HG02678 (cell line): ENCODE results near the gene PODN.

Experiments used
- ATAC-seq: cut with Tn5 transposase; IDR thresholded peaks from one replicate; pipeline ENCODE4 v1.9.1; 2021; ENCODE audit warnings: mild to moderate bottlenecking, moderate library complexity; ENCODE audit not compliant: unreplicated experiment

PODN gene

GRCh38 chr1:53049574-53049967 is 12.4 kb upstream of the PODN start:
- ATAC-seq: no peak

GRCh38 chr1:53050310-53050709 is 11.7 kb upstream of the PODN start:
- ATAC-seq: no peak

DNA sequence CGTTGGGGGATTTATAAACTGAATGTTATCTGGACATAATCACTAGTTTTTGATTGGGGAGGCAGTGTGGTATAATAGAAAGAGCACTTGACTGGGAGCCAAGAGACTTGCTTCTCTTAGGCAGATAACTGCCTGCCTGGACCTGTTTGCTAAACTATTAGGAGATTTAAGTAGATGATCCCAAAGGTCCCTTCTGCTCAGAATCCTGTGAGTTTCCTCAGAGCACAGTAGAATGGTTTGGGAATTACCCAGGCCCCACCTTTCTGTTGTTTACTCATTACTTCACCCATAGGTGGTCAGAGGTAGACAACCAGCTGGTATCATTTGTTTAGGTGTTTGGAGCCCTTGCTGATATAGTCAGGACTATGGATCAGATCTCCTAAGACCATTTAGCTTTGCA is 10.3 kb upstream of the PODN start:
- ATAC-seq: no peak

DNA sequence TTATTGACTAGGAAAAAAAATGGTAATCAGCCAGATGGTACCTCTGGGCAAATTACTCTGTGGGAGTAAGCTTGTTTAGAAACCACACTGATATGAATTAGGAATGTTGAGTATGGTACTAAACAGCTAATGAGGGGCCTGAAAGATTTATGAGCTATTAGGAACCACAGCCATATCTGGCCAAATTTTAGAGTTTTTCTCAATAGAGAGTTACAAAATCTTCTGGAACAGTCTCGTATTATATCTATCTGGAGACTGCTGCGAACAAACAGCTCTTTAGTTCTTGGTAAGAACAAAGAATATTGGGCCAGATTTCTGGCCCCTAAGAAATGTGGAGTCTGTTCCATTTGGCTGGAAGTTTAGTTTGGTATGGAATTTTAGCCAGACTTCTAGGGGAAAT is 4.9 kb upstream of the PODN start:
- no peak for ATAC-seq

- no peak for ATAC-seq
Measured at GRCh38 chr1:53060579-53060978, 1.4 kb upstream of the PODN start.

DNA sequence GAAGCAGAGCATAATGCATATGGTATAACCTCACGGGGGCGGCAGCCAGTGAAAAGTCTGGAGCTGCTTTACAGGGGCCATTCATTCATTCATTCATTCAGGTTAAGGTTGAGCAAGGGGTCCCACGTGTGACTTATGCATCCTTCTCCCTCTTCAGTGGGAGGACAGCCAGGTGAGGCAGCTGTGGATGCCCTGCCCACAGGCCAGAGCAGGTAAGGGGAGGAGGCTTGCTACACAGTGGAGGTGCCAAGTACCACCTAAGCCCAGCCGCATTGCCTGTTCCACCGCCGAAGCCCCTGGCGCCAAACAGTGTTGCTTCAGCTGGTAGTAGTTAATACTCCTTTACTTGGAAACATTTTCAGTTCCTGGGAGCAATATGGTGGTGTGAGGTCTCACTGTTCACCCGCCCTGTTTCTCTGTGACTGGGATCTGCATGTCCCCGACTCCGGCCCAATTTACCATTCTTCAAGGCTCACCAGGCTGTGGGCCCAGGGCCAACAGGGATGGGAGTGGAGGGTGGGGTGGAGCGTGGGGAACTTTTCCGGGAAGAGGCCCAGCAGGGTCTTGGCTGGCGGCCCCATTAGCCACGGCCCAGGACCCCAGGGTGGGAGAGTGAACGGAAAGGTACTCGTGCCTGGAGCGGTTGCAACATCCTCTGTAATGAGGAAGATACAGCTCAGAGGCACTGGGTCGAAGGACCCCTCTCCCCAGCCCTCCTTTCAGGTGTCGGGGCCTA is 722 bp upstream of the PODN start:
- no peak for ATAC-seq

DNA sequence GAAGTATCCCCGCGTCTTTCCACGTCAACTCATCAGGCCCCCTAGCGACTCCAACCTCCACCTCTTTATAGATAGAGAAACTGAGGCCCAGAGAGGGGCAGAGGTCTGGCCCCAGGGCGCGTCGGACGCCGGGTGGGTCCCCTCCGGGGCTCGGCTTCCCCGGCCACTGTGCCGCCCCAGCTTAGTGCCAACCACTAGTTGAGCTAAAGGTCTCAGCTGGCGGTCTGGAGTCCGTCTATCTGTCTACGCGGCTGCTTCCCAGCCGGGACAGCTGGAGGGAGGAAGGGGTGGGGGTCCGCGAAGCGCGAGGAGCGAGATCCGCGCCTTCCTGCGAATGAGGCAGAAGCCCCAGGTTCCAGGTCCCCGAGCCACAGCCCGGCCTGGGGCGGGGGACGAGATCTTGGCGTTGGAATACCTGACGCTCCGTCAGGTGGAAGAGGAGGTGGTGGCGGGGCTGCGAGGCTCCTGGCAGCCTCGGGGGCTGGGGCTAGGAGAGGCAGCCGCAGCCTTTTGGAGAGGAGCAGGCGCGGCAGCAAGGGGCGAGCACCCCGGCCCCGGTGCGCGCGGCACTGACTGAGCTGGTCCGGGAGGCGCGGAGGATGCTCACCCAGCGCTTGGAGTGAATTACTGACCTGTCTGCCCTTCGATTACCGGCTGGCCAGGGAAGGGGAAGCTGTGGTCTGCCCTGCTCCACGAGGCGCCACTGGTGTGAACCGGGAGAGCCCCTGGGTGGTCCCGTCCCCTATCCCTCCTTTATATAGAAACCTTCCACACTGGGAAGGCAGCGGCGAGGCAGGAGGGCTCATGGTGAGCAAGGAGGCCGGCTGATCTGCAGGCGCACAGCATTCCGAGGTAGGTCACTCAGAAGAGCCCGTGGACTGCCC is 937 bp downstream of the PODN start:
- ATAC-seq: no peak

- ATAC-seq: no peak
Measured at GRCh38 chr1:53063744-53064515, 1.9 kb downstream of the PODN start.

DNA sequence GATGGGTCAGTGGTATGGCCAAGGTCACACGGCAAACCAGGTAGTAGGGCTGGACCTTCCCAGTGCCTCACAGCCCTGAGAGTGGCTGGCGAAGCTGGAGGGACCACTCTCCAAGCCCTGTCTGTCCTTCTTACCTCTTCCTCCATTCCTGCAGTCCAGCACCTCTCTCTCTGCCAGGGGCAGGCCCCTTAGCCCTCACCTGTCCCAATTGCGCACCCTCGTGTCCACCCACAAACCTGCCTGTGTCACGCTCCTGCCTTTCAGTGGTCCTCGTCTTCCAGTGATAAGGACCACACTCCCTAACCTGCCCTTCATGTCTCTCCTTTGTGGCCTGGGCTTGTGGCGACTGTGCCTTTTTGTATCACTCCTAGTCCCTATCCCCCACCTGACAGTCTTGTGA is 3.4 kb downstream of the PODN start:
- ATAC-seq: no peak

DNA sequence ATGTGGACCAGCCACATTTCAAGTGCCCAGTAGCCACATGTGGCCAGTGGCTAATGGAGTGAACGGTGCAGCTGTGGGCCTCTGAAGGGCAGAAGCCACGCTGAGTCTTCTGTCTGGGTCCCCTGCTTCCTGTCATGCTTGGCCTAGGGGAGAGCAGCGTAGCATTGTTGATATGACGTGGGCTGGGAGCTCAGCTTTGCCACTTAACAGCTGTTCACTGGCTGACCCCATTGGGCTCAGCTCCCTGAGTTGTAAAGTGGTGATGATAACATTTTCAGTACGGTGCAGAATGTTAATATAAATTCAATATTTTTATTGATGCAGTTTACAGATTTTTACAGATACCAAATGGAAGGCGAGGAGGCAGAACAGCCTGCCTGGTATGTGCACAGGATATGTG is 4.5 kb downstream of the PODN start:
- ATAC-seq: no peak

DNA sequence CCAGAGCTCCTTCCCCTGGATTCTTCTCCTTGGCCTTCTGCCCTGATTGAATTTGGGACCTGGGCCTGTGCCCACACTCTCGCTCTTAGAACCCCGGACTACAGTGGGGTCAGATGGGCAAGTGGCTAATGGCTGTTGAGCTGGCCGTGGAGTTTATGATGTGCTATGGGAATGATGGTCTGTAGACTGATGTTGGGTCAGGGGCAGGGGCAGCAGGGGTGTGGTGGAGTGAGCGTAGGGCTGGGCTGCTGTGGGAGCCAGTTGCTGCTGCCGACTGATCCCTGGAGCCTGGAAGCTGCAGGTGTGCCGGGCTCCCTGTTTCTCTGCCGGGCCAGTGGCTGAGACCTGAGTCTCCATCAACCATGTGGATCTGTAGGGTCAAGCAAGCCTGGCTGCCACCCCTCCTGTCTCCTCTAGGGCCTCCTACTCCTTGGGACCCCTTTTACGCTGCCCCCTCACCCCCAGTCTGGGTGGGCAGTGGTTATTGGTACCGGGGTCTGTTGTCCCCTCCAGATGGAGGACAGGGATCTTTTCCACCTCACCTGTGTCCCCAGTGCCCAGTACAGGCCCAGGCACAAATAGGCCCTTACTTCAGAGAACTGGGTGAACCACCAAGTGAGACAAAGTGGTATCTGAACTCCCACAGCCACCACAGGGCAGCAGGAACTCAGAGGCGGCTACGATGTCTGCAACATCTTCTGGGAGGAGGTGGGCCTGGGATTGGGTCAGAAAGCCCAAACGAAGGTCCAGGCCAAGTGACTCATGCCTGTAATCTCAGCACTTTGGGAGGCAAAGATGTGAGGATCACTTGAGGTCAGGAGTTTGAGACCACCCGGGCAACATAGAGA is 5.1 kb downstream of the PODN start:
- no peak for ATAC-seq

DNA sequence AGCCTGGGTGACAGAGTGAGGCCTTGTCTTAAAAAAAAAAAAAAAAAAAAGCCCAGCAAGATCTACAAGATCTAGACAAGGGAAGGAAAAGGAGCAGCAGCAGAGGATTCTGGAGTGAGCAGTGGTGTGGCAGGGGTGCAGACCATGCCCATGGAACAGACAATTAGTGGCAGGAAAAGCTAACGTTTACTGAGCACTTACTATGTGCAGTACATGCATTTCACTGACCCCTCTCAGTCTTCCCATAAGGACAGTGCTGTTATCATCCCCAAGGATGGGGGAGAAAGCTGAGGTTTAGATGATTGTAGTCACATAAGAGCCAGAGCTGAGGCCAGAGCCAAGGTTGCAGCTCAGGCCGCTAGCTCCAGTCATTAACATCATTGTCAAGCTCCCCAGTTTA is 5.9 kb downstream of the PODN start:
- ATAC-seq: no peak

DNA sequence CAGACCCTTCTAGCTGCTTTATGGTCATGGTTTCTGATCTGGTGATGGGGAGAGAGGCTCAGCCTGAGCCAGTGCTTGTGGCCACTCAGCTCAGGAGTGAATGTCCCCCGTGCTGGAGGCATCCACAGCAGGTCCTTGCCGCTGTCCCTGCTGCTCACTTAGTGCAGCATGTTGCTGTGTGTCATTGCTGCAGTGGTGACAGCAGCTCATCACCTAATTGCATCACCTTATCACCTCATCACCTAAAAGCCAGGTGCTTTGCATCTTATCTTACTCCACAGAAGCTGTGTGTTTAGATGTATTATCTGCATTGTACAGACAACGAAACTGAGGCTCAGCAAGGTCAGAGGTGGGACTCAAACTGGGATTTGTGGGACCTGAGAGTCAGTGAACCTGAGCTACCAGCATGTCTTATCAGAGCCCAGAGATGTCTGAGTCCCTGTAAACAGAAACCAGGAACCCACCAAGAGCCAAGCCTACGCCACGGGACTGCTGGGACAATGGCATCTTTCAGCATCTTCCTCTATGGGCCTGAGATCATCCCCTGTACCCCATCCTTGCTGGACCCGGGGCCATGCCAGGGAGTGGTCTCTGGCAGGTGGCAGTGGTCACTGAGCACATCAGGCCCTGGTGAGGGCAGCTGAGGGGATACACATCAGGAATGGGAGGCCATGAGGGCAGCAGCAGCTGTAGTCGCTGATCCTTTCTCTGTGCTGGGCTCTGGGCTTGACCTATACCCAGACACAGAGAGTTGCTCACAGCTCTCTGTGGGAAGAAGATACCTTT is 6.5 kb downstream of the PODN start:
- no peak for ATAC-seq

GRCh38 chr1:53069265-53069662 is 7.3 kb downstream of the PODN start:
- no peak for ATAC-seq

- no peak for ATAC-seq
Measured at GRCh38 chr1:53069663-53070327, 7.8 kb downstream of the PODN start.

- ATAC-seq: no peak
Measured at GRCh38 chr1:53070621-53071020, 8.6 kb downstream of the PODN start.

GRCh38 chr1:53071167-53071865 is 9.3 kb downstream of the PODN start:
- ATAC-seq: no peak

DNA sequence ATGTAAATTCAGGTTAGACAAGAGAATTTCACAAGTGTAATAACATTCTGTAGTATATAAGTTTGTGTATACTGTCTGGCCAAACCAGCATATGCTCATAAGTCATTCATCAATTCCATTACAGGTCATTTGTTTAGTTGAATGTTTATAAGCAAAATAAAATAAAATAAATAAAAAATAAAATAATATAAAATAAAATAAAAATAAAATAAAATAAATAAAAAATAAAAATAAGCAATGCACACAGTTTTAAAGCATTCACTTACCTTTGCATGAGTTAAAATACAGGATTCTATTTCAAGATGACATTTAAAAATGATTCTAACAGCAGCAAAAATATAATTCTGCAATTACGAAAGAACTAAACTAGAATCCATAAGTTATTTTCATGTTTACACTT is 9.9 kb downstream of the PODN start:
- no peak for ATAC-seq

DNA sequence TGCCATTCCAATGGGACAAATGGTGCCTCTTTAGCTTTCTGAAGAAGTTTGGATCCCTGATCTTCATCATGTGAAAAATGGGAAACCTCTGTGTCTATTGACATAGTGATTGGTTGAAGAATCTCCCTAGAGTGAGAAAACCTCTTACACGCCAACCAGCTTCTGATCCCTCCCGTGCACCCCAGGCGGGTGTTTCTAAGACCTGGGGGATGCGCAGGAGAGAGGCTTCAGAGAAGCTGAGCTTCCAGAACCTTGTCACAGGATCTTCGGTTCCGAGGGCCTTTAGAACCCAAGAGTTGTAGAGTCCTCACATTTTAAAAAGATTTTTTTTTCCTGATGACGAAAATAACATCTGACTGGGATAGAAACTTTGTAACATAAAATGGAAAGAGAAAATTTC is 11.3 kb downstream of the PODN start:
- no peak for ATAC-seq
